Endothelial cell of umbilical vein (primary cell): ENCODE results near the gene CAMK2B. TPM values are rescaled to one million over a fixed set of nuclear protein-coding genes. Genes with fewer than 3 reads are reported as not detected.

ENCODE experiments used
- BruUV-seq: library from RNA; stranded (reverse); fragments of 400-500 nt; replicated peaks from 2 replicates; lab custom pipeline; 2021; lab: Mats Ljungman, UMichigan
- CTCF ChIA-PET: fragments of 300-600, 350-600 bp; sonication (Branson Sonifier 250); formaldehyde crosslinking; loops from one replicate; lab custom pipeline; 2021; ENCODE audit warnings: antibody characterized with exemption, inconsistent platforms; lab: Charles Lee
- POLR2A ChIA-PET: fragments of 300-600, 350-600 bp; sonication (Branson Sonifier 250); formaldehyde crosslinking; loops from one replicate; lab custom pipeline; 2021; ENCODE audit warnings: antibody characterized with exemption, inconsistent platforms; lab: Charles Lee
- DNase-seq: peaks from one replicate; pipeline ENCODE4 v3.0.0-alpha.2; 2011; ENCODE audit warnings: low read depth, low spot score
- FAIRE-seq: peaks from 2 replicates; lab custom pipeline; 2011; peaks lifted over from hg19 to GRCh38; lab: Jason Lieb, UNC
- H2AFZ ChIP-seq: 2 replicates; pipeline ENCODE4 v1.6.0; 2012; ENCODE audit warnings: low read depth, low read length, control low read depth, inconsistent platforms
- H3K27ac ChIP-seq: 2 replicates; pipeline ENCODE4 v1.5.1; 2011; ENCODE audit warnings: low read depth, mild to moderate bottlenecking, control low read depth, low read length, moderate library complexity; ENCODE audit not compliant: insufficient read depth
- H3K27me3 ChIP-seq, 2 experiments: 2 replicates each; pipeline versions ENCODE4 v1.6.0 to v1.6.1; 2011; ENCODE audit warnings: low read length in 2 of 2, mixed read lengths in 1 of 2; ENCODE audit not compliant: control insufficient read depth in 2 of 2, insufficient read depth in 2 of 2
- H3K36me3 ChIP-seq, 2 experiments: 2 replicates in 1 of 2; 3 replicates in 1 of 2; pipeline ENCODE4 v1.5.1; 2011; ENCODE audit warnings: low read length in 2 of 2, mild to moderate bottlenecking in 1 of 2, moderate library complexity in 1 of 2; ENCODE audit not compliant: control insufficient read depth in 2 of 2, insufficient read depth in 2 of 2; ENCODE audit errors: extremely low read depth in 1 of 2
- H3K4me1 ChIP-seq: 3 replicates; pipeline ENCODE4 v1.5.1; 2011; ENCODE audit warnings: mild to moderate bottlenecking, low read length; ENCODE audit not compliant: control insufficient read depth, insufficient read depth; ENCODE audit errors: extremely low read depth
- H3K4me2 ChIP-seq: 2 replicates; pipeline ENCODE4 v1.6.1; 2011; ENCODE audit warnings: low read length, control low read depth, mixed read lengths; ENCODE audit not compliant: insufficient read depth
- H3K4me3 ChIP-seq, 3 experiments: fragments of 200-600 bp in 1 of 3; sonication (generic), shearing (Covaris generic) in 1 of 3; replicated peaks in 1 of 3; 2 replicates each; pipeline ENCODE4 v1.5.1; 2011 to 2016; ENCODE audit warnings: control low read depth in 3 of 3, low read length in 3 of 3, mild to moderate bottlenecking in 2 of 3, inconsistent platforms in 1 of 3, low read depth in 1 of 3, moderate library complexity in 1 of 3; ENCODE audit not compliant: insufficient read depth in 1 of 3
- H3K79me2 ChIP-seq: 2 replicates; pipeline ENCODE4 v1.6.0; 2012; ENCODE audit warnings: low read length, inconsistent platforms; ENCODE audit not compliant: control insufficient read depth, insufficient read depth
- H3K9ac ChIP-seq: replicated peaks from 2 replicates; pipeline ENCODE3; 2011; ENCODE audit warnings: low read length, control low read depth; ENCODE audit not compliant: insufficient read depth; ENCODE audit errors: extremely low read depth
- H3K9me1 ChIP-seq: replicated peaks from 3 replicates; pipeline ENCODE4 v1.6.0; 2011; ENCODE audit warnings: mild to moderate bottlenecking, low read length; ENCODE audit not compliant: control insufficient read depth, insufficient read depth; ENCODE audit errors: extremely low read depth
- H3K9me3 ChIP-seq: replicated peaks from 2 replicates; pipeline ENCODE4 v1.5.1; 2012; ENCODE audit warnings: low read length, inconsistent platforms; ENCODE audit not compliant: control insufficient read depth, insufficient read depth
- H4K20me1 ChIP-seq: replicated peaks from 2 replicates; pipeline ENCODE3; 2011; ENCODE audit warnings: mild to moderate bottlenecking, low read length; ENCODE audit not compliant: control insufficient read depth, insufficient read depth; ENCODE audit errors: extremely low read depth
- CTCF ChIP-seq, 2 donors: IDR thresholded peaks; 1 replicate in 1 of 2; 2 replicates in 1 of 2; pipeline ENCODE4 v1.5.1; 2011; ENCODE audit warnings: low read length in 2 of 2, mild to moderate bottlenecking in 2 of 2, moderate library complexity in 2 of 2, control low read depth in 1 of 2, inconsistent platforms in 1 of 2, low read depth in 1 of 2; ENCODE audit not compliant: insufficient read depth in 1 of 2; ENCODE audit errors: extremely low read depth in 1 of 2
- EZH2 ChIP-seq: IDR thresholded peaks from 2 replicates; pipeline ENCODE4 v1.6.1; 2012; ENCODE audit warnings: borderline replicate concordance, low read depth, mild to moderate bottlenecking, moderate library complexity, low read length, inconsistent platforms; ENCODE audit not compliant: severe bottlenecking
- FOS ChIP-seq: IDR thresholded peaks from 2 replicates; pipeline ENCODE4 v1.6.1; 2011; ENCODE audit warnings: mild to moderate bottlenecking, low read length, moderate library complexity, borderline replicate concordance; ENCODE audit not compliant: insufficient read depth
- GATA2 ChIP-seq: IDR thresholded peaks from 2 replicates; pipeline ENCODE4 v1.7.0; 2011; ENCODE audit warnings: low read depth, mild to moderate bottlenecking, moderate library complexity, mixed read lengths, low read length; ENCODE audit not compliant: insufficient read length, insufficient read depth
- JUN ChIP-seq: IDR thresholded peaks from 2 replicates; pipeline ENCODE4 v1.6.1; 2011; ENCODE audit warnings: borderline replicate concordance, low read depth; ENCODE audit not compliant: insufficient read length, insufficient read depth
- MYC ChIP-seq: IDR thresholded peaks from one replicate; pipeline ENCODE4 v1.6.1; 2011; ENCODE audit warnings: mild to moderate bottlenecking, low read depth, low read length
- POLR2A ChIP-seq: IDR thresholded peaks from 2 replicates; pipeline ENCODE4 v1.6.1; 2012; ENCODE audit warnings: low read depth, mild to moderate bottlenecking, control low read depth, low read length
- POLR2AphosphoS5 ChIP-seq: IDR thresholded peaks from 2 replicates; pipeline ENCODE4 v1.6.1; 2012; ENCODE audit warnings: low read depth, mild to moderate bottlenecking, control low read depth, low read length, moderate library complexity; ENCODE audit not compliant: insufficient read depth
- dilution Hi-C: fragments of 300-500 bp; cut with MboI; formaldehyde crosslinking; loops from one replicate; pipeline ENCODE4 v1.15.0; 2019; ENCODE audit warnings: low sequenced_read_pairs; ENCODE audit not compliant: extremely low pct_ligation_motif_present
- intact Hi-C: fragments of 100-400 bp; cut with micrococcal nuclease; formaldehyde crosslinking; loops from one replicate; pipeline ENCODE4 v1.10.0; 2022
- polyA plus RNA-seq, 4 experiments: library from polyadenylated mRNA; depleted of rRNA in 3 of 4; stranded (reverse) in 3 of 4; unstranded in 1 of 4; fragments of >200 nt; gene quantifications; 2 replicates each; pipeline versions ENCODE4 v1.2.1 to v1.2.3, GENCODE V29; 2011 to 2012; ENCODE audit warnings: missing spikeins in 1 of 4
- total RNA-seq: library from RNA; stranded (reverse); gene quantifications from 2 replicates; pipeline ENCODE4 v1.2.3, GENCODE V29; 2021
- TF ChIP-seq, protein P1 (sequence below): IDR thresholded peaks from 2 replicates; pipeline ENCODE4 v1.6.1; 2011; ENCODE audit not compliant: insufficient read depth, insufficient read length

The CAMK2B gene
- total and polyA plus RNA-seq, 2 donors (not counting 3 experiments of a cell fraction or from before 2014, with no cell fraction given) = 0.57 to 1.6 TPM

GRCh38 chr7:44308596-44309270, 16.7 kb downstream of the CAMK2B start:
- Histone ChIP-seq H4K20me1 (no peaks in the 10 kb centered on the region), H3K9me1 (no peaks in the 10 kb centered on the region), H2AFZ (no peak overlapping the region), H3K27ac (no peak overlapping the region), H3K27me3 (no peaks in the 10 kb centered on the region), H3K9me3 (no peaks in the 10 kb centered on the region), H3K4me3 (no peak overlapping the region), H3K4me2 (no peak overlapping the region), H3K36me3 (no peaks in the 10 kb centered on the region), H3K4me1 (peaks cover 9% of the 10 kb centered on the region), H3K79me2 (no peaks in the 10 kb centered on the region), H3K9ac (no peak overlapping the region)
- dilution Hi-C loops (no loop called here), intact Hi-C loops (loop anchor here (5.0 kb wide), 1 partner anchor 51 kb away; no protein-coding TSS in a partner anchor)
- DNase-seq (no peak), FAIRE-seq (no peak)
- BruUV-seq = no TSS peak
- POLR2A ChIA-PET = no interaction called here
- CTCF ChIA-PET = interaction anchor here (1.0 to 2.6 kb wide), 6 partner anchors 49 to 94 kb away, joined by 3 to 36 read pairs (median 5); no protein-coding TSS in a partner anchor
- TF ChIP-seq EZH2 = no peak

- intact Hi-C loops (loop anchor here (1.0 to 5.0 kb wide), 2 partner anchors 51 to 67 kb away; no protein-coding TSS in a partner anchor), dilution Hi-C loops (no loop called here)
- no peak overlapping the region for H3K4me2 ChIP-seq
- DNase-seq (no peak), FAIRE-seq (no peak)
- no peak for TF ChIP-seq MYC
- TF ChIP-seq EZH2 = no peak
- no peak for TF ChIP-seq FOS
- TF ChIP-seq POLR2A = no peak
- TF ChIP-seq, protein P1, sequence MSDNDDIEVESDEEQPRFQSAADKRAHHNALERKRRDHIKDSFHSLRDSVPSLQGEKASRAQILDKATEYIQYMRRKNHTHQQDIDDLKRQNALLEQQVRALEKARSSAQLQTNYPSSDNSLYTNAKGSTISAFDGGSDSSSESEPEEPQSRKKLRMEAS = no peak
- no peak for TF ChIP-seq GATA2
- TF ChIP-seq JUN = no peak
- TF ChIP-seq CTCF (IDR thresholded peaks at IDR 0.05; ENCODE audit: extremely low read depth in 1 of 2, insufficient read depth in 1 of 2, low read depth in 1 of 2, low read length in 2 of 2) = no peak
- TF ChIP-seq POLR2AphosphoS5 = no peak
- H4K20me1 ChIP-seq = no peaks in the 10 kb centered on the region
- H3K4me1 ChIP-seq = peaks cover 9% of the 10 kb centered on the region
- no peaks in the 10 kb centered on the region for H3K79me2 ChIP-seq
- ChIA-PET POLR2A (no interaction called here), CTCF (interaction anchor here (0.7 to 2.6 kb wide), 12 partner anchors 16 to 107 kb away, joined by 3 to 36 read pairs (median 4); partner anchors contain the start of gene YKT6)
- no peak overlapping the region for H2AFZ ChIP-seq
- no peaks in the 10 kb centered on the region for H3K9me1 ChIP-seq
- BruUV-seq = no TSS peak
- no peaks in the 10 kb centered on the region for H3K9me3 ChIP-seq
- H3K9ac ChIP-seq = no peak overlapping the region
- no peak overlapping the region for H3K4me3 ChIP-seq
- no peaks in the 10 kb centered on the region for H3K36me3 ChIP-seq
- H3K27ac ChIP-seq = no peak overlapping the region
- H3K27me3 ChIP-seq = no peaks in the 10 kb centered on the region
Measured at GRCh38 chr7:44307905-44308595, 17.3 kb downstream of the CAMK2B start.
